IPS-11a (cell line): ENCODE measurements around the gene ATXN2L.
"Not testable (repeated sequence)": the region's sequence is repeated elsewhere in the genome, so short reads cannot be mapped to it uniquely, and the experiment has no call there.

ENCODE experiments used
- H3K4me3 ChIP-seq: one replicate; pipeline ENCODE4 v1.5.1; 2013; ENCODE audit warnings: low read depth, low read length, control low read depth

ATXN2L gene, protein sequence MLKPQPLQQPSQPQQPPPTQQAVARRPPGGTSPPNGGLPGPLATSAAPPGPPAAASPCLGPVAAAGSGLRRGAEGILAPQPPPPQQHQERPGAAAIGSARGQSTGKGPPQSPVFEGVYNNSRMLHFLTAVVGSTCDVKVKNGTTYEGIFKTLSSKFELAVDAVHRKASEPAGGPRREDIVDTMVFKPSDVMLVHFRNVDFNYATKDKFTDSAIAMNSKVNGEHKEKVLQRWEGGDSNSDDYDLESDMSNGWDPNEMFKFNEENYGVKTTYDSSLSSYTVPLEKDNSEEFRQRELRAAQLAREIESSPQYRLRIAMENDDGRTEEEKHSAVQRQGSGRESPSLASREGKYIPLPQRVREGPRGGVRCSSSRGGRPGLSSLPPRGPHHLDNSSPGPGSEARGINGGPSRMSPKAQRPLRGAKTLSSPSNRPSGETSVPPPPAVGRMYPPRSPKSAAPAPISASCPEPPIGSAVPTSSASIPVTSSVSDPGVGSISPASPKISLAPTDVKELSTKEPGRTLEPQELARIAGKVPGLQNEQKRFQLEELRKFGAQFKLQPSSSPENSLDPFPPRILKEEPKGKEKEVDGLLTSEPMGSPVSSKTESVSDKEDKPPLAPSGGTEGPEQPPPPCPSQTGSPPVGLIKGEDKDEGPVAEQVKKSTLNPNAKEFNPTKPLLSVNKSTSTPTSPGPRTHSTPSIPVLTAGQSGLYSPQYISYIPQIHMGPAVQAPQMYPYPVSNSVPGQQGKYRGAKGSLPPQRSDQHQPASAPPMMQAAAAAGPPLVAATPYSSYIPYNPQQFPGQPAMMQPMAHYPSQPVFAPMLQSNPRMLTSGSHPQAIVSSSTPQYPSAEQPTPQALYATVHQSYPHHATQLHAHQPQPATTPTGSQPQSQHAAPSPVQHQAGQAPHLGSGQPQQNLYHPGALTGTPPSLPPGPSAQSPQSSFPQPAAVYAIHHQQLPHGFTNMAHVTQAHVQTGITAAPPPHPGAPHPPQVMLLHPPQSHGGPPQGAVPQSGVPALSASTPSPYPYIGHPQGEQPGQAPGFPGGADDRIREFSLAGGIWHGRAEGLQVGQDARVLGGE

DNA sequence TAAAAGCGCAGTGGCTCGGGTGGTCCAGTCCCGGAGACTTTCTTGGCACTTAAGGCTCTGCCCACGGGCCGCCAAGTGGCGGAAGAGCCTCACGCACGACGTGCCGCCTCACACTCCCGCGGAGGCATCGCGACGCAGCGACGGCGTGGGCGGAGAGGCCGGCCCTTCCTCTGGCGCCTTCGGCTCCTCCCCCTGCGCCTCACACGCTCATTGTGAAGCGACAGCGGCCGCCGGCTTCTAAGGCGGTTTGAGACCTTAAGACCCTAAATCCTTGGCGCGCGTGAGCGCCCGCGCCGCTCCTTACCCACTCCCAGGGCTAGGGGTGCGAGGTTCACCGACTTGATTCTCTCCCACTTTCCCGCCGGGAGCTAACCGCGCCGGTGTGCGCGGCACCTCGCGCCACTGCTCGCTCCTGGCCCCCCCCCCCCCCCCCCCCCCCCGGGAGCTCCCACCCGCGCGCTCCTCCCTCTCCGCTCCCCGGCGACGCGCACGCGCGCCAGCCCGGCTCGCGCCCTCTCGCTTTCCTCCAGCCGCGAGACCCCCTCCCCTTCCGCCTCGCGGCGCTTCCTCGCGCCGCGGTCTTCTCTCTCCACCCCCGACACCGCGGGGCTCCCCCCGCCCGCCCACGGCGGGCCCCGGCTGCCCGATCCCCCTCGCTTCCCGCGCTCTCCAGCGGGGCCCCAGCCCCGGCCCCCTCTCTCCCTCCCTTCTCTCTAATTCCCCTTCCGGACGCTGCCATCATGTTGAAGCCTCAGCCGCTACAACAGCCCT, at the start of gene ATXN2L:
Gene ATXN2L, plus strand, starts transcription at position 480 of the 771 bp plus-strand sequence. Its CDS starts 261 bp downstream, at position 741.
- peak within 1 kb of the TSS; percentile 97 for H3K4me3 ChIP-seq

DNA sequence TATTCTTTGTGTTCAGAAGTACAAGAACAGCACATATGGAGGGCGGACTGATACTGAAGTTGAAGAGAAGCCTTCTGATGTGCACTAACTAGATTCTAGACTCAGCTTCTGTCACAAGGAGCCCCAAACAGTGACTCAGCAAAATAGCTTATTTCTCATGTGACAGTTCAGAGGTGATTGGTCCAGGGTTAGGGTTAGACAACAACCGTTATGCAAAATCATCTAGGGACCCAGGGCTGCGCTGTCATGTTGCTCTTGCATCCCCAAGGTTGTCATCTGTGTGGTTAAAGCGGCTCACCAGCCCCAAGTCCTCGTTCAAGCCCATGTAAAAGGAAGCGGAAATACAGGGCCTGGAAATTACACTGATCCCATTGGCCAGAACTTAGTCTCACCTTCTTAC, 41.1 kb upstream of the ATXN2L start:
- H3K4me3 ChIP-seq, result not testable (repeated sequence)

DNA sequence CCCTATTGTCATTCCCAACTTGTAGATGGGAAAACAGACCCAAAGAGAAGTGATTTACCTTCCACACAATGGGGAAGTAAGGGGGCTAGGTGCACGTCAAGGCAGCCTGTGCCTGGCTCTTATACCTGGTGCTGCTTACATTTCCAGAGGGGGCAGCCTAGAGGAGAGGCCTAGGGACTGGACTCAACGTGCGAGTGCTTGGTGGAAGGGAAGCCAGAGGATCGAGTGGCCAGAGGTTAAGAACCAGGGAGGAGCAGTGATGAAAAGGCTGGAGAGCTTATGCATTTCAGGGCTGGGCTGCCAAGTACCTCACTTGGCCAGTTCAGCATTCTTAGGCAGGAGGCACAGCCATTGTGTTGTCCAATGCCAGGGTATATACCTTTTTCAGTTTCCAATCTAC, 40.4 kb upstream of the ATXN2L start:
- H3K4me3 ChIP-seq, result not testable (repeated sequence)

DNA sequence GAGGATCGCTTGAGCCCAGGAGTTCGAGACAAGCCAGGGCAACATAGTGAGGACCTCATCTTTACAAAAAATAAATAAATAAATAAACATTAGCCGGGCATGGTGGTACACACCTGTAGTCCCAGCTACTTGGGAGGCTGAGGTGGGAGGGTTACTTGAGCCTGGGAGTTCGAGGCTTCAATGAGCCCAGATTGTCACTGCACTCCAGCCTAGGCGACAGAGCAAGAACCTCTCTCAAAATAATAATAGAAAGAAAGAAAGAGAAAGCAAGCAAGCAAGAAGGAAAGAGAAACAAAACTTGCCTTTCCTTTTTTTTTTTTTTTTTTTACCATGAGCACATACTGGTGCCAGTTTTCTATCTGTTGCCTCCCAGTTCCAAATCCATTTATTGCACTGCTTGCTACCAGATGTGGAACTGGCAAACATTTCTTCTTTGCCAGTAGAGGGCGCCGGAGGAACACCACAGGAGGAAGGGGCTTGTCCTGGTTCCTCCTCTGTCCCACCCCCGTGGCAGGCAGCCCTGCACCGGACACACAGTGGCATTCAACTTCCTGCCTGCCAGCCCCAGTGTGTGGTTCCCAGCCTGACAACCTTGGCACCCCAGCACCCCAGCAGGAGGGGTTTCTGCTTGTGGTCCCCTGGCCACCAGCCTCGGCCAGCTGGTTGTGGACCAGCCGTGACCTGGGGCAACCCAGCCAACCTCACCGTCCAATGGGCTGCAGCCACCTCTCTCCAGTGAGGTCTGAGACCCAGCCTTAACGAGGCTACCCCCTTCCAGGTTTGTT, 20.4 kb upstream of the ATXN2L start:
- H3K4me3 ChIP-seq, result not testable (repeated sequence)

DNA sequence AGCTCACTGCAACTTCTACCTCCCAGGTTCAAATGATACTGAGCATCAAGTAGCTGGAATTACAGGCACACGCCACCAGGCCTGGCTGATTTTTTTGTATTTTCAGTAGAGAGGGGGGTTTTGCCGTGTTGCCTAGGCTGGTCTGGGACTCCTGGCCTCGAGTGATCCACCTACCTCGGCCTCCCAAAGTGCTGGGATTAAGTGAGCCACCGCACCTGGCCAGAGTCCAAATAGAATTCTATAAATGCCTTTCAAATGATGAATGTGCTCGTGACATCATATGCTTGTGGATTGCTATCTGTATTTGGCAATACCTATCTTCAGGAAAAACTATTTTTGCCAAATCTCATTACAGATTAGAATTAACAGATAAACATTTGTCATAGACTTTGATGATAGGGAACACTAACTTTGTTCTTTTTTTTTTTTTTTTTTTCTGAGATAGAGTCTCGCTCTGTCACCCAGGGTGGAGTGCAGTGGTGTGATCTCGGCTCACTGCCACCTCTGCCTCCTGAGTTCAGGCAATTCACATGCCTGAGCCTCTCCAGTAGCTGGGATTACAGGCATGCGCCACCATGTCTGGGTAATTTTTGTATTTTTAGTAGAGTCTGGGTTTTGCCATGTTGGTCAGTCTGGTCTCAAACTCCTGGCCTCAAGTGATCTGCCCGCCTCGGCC, 15.2 kb upstream of the ATXN2L start:
- not testable (repeated sequence) for H3K4me3 ChIP-seq

DNA sequence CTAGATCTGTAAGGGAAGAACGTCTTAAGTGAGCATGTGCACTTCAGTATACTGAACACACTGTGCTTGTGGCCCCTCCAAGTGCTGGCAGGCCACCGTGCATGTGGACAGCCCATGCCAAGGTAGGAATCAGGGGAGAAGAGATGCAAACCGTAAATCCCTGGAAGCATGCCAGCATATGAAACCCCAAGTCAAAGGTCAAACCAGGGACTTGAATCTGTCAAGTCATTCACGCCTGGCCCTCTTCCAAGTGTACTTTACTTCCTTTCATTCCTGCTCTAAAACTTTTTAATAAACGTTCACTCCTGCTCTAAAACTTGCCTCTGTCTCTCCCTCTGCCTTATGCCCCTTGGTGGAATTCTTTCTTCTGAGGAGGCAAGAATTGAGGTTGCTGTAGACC, 2.8 kb upstream of the ATXN2L start:
- H3K4me3 ChIP-seq, result no peak overlapping the region

DNA sequence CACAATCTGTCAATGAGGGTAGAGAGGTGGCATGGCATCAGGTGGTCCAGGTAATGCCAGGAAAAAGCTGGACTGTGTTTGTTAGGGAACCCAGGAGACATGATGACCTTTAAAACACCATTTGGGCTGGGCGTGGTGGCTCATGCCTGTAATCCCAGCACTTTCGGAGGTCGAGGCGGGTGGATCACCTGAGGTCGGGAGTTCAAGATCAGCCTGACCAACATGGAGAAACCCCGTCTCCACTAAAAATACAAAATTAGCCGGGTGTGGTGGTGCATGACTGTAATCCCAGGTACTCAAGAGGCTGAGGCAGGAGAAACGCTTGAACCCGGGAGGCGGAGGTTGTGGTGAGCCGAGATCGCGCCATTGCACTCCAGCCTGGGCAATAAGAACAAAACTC, 2.3 kb upstream of the ATXN2L start:
- not testable (repeated sequence) for H3K4me3 ChIP-seq

DNA sequence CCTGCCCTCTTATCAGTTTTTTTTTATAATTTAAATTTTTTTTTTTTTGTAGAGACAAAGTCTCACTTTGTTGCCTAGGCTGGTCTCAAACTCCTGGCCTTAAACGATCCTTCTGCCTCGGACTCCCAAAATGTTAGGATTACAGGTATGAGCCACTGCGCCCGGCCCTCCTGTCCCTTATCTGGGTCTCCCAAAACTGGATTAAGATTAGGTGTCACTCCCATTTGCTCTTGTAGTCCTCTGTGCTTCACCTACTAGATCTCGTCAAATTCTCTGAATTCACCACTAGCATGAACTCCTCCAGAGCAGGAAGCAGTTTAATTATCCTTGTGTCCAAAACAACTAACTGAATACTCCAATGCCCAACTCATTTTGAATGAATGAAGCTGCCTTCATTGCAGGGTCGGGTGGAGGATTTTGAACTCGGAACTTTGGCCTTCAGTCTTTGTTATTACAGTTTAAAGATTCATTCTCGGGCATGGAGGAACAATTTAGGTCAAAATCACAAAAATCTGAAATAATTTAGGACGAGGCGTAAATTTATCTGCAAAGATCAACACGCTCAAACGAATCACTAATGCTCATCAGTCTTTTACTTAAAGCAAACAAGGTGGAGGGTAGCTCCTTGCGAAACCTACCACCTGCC, 802 bp upstream of the ATXN2L start:
- peak overlapping the region; percentile 97 for H3K4me3 ChIP-seq

DNA sequence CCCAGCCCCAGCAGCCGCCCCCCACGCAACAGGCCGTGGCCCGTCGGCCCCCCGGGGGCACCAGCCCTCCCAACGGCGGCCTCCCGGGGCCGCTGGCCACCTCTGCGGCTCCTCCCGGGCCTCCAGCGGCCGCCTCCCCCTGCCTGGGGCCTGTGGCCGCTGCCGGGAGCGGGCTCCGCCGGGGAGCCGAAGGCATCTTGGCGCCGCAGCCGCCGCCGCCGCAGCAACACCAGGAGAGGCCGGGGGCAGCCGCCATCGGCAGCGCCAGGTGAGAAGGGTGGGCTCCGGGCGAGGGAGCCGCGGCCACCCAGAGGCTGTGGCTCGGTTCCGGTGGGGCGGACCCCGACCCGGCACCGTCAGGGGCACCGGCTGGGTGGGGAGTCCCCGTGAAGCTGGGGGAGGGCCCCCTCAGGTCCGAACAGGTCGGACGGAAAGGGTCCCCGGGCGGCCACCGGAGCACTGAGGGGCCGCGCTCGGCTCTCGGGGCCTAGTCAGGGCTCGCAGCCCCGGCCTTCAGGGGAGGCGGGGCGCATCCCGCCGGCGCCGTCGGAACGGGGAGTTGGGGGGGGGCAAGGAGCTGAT, 583 bp downstream of the ATXN2L start:
- H3K4me3 ChIP-seq, result peak overlapping the region; percentile 97

DNA sequence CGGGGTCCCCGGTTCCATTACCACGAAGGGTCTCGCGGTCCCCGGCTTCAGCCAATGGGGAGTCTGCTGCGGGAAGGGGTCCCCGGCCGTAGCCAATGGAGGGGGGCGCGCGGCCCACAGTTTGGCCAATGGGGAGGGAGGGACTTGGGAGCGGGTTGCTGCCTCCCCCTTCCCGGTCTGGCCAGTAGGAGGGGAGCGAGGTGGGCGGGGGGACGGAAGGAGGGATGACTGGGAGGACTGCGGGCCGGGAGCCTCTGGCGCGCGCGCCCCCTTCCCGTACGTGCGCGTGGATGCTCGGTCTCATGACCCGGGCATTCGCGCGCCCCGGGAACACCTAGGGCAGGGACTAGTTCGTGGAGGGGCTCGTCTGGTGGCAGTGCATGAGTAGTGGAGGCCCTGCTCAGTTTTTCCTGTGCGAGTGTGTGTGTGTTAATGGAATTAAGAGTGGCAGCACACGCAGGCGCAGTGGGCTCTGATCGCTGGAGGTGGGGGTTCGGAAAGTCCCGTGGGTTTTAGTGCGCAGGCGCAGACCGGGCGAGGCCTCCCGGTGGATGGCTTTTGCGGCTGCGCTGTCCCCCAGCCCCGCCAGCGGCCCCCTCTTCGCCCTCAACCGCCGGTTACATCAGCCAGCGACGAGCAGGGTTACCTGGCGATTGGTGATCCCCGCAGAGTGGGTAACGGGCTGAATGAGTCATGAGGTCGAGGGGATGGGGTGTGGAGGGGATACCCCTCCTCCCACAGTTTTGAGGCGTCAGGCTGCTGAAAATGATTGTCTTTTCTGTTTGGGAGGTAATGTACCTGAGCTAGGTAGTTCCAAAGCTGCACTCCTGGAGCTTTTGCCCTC, 1.3 kb downstream of the ATXN2L start:
- H3K4me3 ChIP-seq, result peak overlapping the region; percentile 97

DNA sequence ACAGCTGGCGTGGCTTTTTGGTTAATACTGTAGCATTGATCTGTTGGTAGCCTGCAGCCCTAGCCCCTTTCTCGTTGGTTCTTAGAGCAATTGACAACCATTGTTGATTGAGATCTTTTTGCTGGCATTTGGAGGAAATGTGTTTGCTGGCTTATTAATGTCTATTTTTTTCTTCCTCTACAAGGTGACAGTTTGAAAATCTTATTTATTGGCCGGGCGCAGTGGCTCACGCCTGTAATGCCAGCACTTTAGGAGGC, 1.8 kb downstream of the ATXN2L start:
- H3K4me3 ChIP-seq, result peak overlapping the region; percentile 97

DNA sequence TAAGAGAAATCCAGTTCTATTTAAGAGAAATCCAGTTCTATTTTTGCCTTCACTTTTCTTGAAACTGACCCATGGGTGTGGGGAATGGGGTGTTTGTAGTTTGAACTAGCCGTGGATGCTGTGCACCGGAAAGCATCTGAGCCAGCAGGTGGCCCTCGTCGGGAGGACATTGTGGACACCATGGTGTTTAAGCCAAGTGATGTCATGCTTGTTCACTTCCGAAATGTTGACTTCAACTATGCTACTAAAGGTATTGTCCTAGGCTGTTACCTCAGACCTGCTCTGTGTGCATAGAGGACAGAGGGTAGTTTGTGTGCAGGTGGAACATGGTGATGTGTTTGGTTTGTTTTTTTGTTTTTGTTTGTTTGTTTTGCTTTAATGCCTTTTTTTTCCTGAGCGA, 3.3 kb downstream of the ATXN2L start:
- no peak overlapping the region for H3K4me3 ChIP-seq

DNA sequence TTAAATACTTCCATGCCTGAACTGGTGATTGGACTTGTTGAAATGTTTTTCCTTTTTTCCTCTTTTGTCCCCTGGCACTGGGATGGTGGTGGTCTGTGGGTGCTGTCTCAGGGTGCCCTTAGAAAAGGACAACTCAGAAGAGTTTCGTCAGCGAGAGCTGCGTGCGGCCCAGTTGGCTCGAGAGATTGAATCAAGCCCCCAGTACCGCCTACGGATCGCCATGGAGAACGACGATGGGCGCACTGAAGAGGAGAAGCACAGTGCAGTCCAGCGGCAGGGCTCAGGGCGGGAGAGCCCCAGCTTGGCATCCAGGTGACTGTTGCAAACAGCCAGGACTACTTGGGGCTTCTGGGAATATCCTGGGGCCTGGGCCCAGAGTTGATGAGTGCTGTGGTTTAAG, 6.9 kb downstream of the ATXN2L start:
- no peak overlapping the region for H3K4me3 ChIP-seq

DNA sequence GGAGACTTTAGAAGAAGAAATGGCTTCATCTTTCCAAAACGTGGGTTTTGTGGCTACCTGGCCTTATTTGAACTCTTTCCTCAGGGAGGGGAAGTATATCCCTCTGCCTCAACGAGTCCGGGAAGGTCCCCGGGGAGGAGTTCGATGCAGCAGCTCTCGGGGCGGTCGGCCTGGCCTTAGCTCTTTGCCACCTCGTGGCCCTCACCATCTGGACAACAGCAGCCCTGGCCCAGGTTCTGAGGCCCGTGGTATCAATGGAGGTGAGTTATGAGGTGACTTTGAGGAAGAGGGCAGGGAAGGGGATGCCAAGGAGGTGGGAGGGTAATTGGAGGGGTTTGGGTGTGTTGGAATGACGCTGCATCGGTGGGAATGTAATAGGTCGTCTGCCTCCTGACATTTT, 7.7 kb downstream of the ATXN2L start:
- H3K4me3 ChIP-seq, result no peak overlapping the region

DNA sequence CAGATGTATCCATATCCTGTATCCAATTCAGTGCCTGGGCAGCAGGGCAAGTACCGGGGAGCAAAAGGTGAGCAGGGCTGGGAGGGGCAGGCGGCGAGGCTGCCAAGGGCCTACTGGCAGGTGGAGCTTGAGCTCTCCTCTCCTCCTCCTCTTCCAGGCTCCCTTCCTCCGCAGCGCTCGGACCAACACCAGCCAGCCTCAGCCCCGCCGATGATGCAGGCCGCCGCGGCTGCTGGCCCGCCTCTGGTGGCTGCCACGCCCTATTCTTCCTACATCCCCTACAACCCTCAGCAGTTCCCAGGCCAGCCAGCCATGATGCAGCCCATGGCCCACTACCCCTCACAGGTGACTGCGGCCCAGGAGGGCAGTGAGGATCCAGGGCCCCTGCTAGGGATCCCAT, 11.6 kb downstream of the ATXN2L start:
- no peak overlapping the region for H3K4me3 ChIP-seq

DNA sequence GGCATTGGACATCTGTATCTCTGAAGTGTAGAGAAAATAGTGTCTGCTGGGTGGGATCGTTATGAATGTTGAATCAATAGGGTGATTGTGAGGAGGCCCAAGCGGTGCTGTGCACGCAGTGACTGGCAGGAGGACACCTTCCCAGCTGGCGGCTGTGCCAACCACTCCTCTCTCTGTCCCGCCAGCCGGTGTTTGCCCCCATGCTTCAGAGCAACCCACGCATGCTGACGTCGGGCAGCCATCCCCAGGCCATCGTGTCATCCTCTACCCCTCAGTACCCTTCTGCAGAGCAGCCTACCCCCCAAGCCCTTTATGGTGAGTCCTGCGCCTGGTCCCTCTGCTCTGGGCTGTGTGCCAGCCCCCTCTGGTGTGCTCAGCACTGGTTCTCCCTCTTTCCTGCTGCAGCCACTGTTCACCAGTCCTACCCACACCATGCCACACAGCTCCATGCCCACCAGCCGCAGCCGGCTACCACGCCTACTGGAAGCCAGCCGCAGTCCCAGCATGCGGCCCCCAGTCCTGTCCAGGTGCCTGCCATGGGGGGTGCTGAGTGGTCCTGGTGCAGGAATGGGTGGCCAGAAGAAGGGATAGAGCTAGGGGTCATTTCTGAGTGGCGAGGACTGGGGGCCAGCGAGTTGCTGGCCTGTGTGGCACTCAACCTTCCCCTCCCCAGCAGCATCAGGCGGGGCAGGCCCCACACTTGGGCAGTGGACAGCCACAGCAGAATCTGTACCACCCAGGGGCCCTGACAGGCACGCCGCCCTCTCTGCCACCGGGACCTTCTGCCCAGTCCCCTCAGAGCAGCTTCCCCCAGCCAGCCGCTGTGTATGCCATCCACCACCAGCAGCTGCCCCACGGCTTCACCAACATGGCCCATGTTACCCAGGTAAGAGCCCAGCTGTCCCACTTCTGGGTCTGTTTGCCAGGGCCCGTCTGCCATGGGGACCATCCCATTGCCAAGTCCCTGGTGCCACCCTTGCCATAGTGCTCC, 12.4 kb downstream of the ATXN2L start:
- no peak overlapping the region for H3K4me3 ChIP-seq
